Spleen (tissue), 7 donors: ENCODE measurements around the gene RAPSN.

Source experiments
- CTCF ChIP-seq, 11 experiments: fragments of 200-600 bp in 7 of 11; fragments of 450-650 bp in 4 of 11; sonication (generic) in 4 of 11; IDR thresholded peaks in 8 of 11; conservative IDR thresholded peaks in 3 of 11; 1 replicate in 7 of 11; 2 replicates in 4 of 11; pipeline versions ENCODE4 v1.4.0 to v1.8.0; 2016 to 2021; ENCODE audit warnings: antibody characterized with exemption in 11 of 11, inconsistent platforms in 4 of 11, mild to moderate bottlenecking in 1 of 11
- POLR2AphosphoS5 ChIP-seq, 3 donors: sonication (generic); formaldehyde crosslinking; IDR thresholded peaks; one replicate each; pipeline ENCODE4 v1.5.1; 2017; ENCODE audit warnings: antibody characterized with exemption in 3 of 3
- donor health status: DM: no; HTN: no; CAD: no; lungs with moderate emphysema.
- donor health status: DM: no; HTN: no; CAD: no.
- donor health status: DM: no; HTN: no; CAD: no.

- TF ChIP-seq CTCF (IDR thresholded peaks at IDR 0.05 in 8 of 11, conservative IDR thresholded peaks at IDR 0.05 in 3 of 11) (no peak), POLR2AphosphoS5 (IDR thresholded peaks at IDR 0.05) (no peak)
Measured at GRCh38 chr11:47403571-47403970, 45.4 kb downstream of the RAPSN start.
